Keratinocyte (primary cell): ENCODE measurements around the gene FHL3. TPM values are rescaled to one million over a fixed set of nuclear protein-coding genes. Genes with fewer than 3 reads are reported as not detected.

Experiments used
- DNase-seq: peaks from one replicate; pipeline ENCODE4 v3.0.0-alpha.2; 2011; ENCODE audit warnings: low read depth, missing footprints, low spot score
- FAIRE-seq: peaks from 2 replicates; lab custom pipeline; 2011; peaks lifted over from hg19 to GRCh38; lab: Jason Lieb, UNC
- H2AFZ ChIP-seq: 2 replicates; pipeline ENCODE4 v1.6.0; 2012; ENCODE audit warnings: low read length, control low read depth, inconsistent platforms; ENCODE audit not compliant: control insufficient read depth
- H3K27ac ChIP-seq: 2 replicates; pipeline ENCODE4 v1.5.1; 2011; ENCODE audit warnings: low read length; ENCODE audit not compliant: control insufficient read depth, insufficient read depth
- H3K27me3 ChIP-seq: 3 replicates; pipeline ENCODE4 v1.6.0; 2011; ENCODE audit warnings: low read length; ENCODE audit not compliant: control insufficient read depth, insufficient read depth; ENCODE audit errors: extremely low read depth
- H3K36me3 ChIP-seq, 2 experiments: 2 replicates in 1 of 2; 3 replicates in 1 of 2; pipeline ENCODE4 v1.5.1; 2011; ENCODE audit warnings: low read length in 2 of 2, mild to moderate bottlenecking in 1 of 2; ENCODE audit not compliant: control insufficient read depth in 2 of 2, insufficient read depth in 2 of 2; ENCODE audit errors: extremely low read depth in 1 of 2
- H3K4me1 ChIP-seq: 3 replicates; pipeline ENCODE4 v1.5.1; 2011; ENCODE audit warnings: low read length; ENCODE audit not compliant: control insufficient read depth, insufficient read depth; ENCODE audit errors: extremely low read depth
- H3K4me2 ChIP-seq: 3 replicates; pipeline ENCODE4 v1.6.0; 2011; ENCODE audit warnings: low read depth, low read length; ENCODE audit not compliant: control insufficient read depth, insufficient read depth; ENCODE audit errors: extremely low read depth
- H3K4me3 ChIP-seq, 3 experiments: fragments of 200-600 bp in 1 of 3; sonication (generic) in 1 of 3; 2 replicates in 2 of 3; 3 replicates in 1 of 3; pipeline ENCODE4 v1.5.1; 2011 to 2016; ENCODE audit warnings: low read length in 3 of 3, mild to moderate bottlenecking in 3 of 3, control low read depth in 2 of 3, inconsistent platforms in 1 of 3, low read depth in 1 of 3, mixed read lengths in 1 of 3, mixed run types in 1 of 3, moderate library complexity in 1 of 3; ENCODE audit not compliant: control insufficient read depth in 2 of 3, insufficient read depth in 2 of 3; ENCODE audit errors: extremely low read depth in 1 of 3
- H3K79me2 ChIP-seq: 2 replicates; pipeline ENCODE4 v1.6.0; 2012; ENCODE audit warnings: low read length; ENCODE audit not compliant: control insufficient read depth, insufficient read depth
- H3K9ac ChIP-seq: 3 replicates; pipeline ENCODE4 v1.6.0; 2011; ENCODE audit warnings: low read length; ENCODE audit not compliant: control insufficient read depth, insufficient read depth; ENCODE audit errors: extremely low read depth
- H3K9me1 ChIP-seq: 3 replicates; pipeline ENCODE4 v1.6.0; 2011; ENCODE audit warnings: low read length; ENCODE audit not compliant: control insufficient read depth, insufficient read depth; ENCODE audit errors: extremely low read depth
- H3K9me3 ChIP-seq: 2 replicates; pipeline ENCODE4 v1.5.1; 2012; ENCODE audit warnings: low read depth, low read length; ENCODE audit not compliant: control insufficient read depth
- H4K20me1 ChIP-seq: 3 replicates; pipeline ENCODE4 v1.6.0; 2011; ENCODE audit warnings: low read length; ENCODE audit not compliant: control insufficient read depth, insufficient read depth; ENCODE audit errors: extremely low read depth
- EZH2 ChIP-seq: IDR thresholded peaks from one replicate; pipeline ENCODE4 v1.6.1; 2012; ENCODE audit warnings: inconsistent platforms, mild to moderate bottlenecking, low read length, moderate library complexity
- dilution Hi-C: fragments of 300-500 bp; cut with MboI; formaldehyde crosslinking; loops from one replicate; pipeline ENCODE4 v1.7.0; 2020; ENCODE audit warnings: low sequenced_read_pairs; ENCODE audit not compliant: extremely low pct_ligation_motif_present
- polyA plus RNA-seq, 5 experiments: library from polyadenylated mRNA; depleted of rRNA in 3 of 5; stranded (reverse) in 3 of 5; stranded (forward) in 1 of 5; unstranded in 1 of 5; fragments of >200 nt; gene quantifications; 1 replicate in 1 of 5; 2 replicates in 3 of 5; 3 replicates in 1 of 5; pipeline versions ENCODE4 v1.2.1 to v1.2.3, GENCODE V29; 2011 to 2012; ENCODE audit warnings: missing spikeins in 2 of 5, low read depth in 1 of 5, low replicate concordance in 1 of 5
- TF ChIP-seq, protein P1 (sequence below), 3 experiments: IDR thresholded peaks in 1 of 3; conservative IDR thresholded peaks in 1 of 3; optimal IDR thresholded peaks in 1 of 3; 2 replicates in 2 of 3; 3 replicates in 1 of 3; pipeline versions ENCODE3 to v1.5.1; 2011; ENCODE audit warnings: low read length in 3 of 3, mild to moderate bottlenecking in 3 of 3, moderate library complexity in 2 of 3, control low read depth in 1 of 3, inconsistent platforms in 1 of 3; ENCODE audit not compliant: insufficient read depth in 2 of 3; ENCODE audit errors: extremely low read depth in 1 of 3

The FHL3 gene
- polyA plus RNA-seq, 1 donor (not counting 4 experiments of a cell fraction or from before 2014, with no cell fraction given) = 5.1 TPM

DNA sequence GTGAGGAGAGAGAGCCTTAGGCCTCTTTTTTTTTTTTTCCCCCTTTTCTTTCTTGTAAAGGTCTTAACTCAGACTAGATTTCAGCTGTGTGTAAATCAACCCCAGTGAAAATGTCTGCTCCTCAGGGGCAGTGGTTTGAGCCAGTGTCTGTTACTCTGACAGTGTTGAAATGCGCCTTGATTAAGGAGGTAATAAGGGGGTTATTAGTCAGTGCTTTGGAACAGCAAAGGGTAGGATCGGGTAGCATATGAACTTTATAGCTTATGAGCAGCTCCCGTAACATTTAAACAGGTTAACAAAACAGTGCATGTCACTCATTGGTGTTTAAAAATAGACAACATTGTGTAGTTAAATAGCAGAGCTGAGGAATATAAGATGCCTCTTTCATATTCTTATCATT lies 17.5 kb upstream of the FHL3 start:
- H3K9me3 ChIP-seq = no peaks in the 10 kb centered on the region
- peaks cover 4% of the 10 kb centered on the region for H4K20me1 ChIP-seq
- peaks cover 21 to 33% of the 10 kb centered on the region in 2 experiments for H3K36me3 ChIP-seq
- no peak overlapping the region for H2AFZ ChIP-seq
- DNase-seq (no peak), FAIRE-seq (no peak)
- peaks cover 6% of the 10 kb centered on the region for H3K79me2 ChIP-seq
- H3K9ac ChIP-seq = no peak overlapping the region
- H3K9me1 ChIP-seq = no peaks in the 10 kb centered on the region
- no peak for TF ChIP-seq EZH2
- TF ChIP-seq, protein P1, sequence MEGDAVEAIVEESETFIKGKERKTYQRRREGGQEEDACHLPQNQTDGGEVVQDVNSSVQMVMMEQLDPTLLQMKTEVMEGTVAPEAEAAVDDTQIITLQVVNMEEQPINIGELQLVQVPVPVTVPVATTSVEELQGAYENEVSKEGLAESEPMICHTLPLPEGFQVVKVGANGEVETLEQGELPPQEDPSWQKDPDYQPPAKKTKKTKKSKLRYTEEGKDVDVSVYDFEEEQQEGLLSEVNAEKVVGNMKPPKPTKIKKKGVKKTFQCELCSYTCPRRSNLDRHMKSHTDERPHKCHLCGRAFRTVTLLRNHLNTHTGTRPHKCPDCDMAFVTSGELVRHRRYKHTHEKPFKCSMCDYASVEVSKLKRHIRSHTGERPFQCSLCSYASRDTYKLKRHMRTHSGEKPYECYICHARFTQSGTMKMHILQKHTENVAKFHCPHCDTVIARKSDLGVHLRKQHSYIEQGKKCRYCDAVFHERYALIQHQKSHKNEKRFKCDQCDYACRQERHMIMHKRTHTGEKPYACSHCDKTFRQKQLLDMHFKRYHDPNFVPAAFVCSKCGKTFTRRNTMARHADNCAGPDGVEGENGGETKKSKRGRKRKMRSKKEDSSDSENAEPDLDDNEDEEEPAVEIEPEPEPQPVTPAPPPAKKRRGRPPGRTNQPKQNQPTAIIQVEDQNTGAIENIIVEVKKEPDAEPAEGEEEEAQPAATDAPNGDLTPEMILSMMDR (optimal IDR thresholded peaks at IDR 0.05 in 1 of 3, IDR thresholded peaks at IDR 0.05 in 1 of 3, conservative IDR thresholded peaks at IDR 0.05 in 1 of 3; ENCODE audit: extremely low read depth in 1 of 3, insufficient read depth in 2 of 3, low read length in 3 of 3) = no peak
- H3K4me3 ChIP-seq = no peak overlapping the region
- H3K27ac ChIP-seq = no peak overlapping the region
- dilution Hi-C loops = no loop called here
- H3K4me2 ChIP-seq = no peak overlapping the region
- peaks cover 32% of the 10 kb centered on the region for H3K4me1 ChIP-seq
- no peaks in the 10 kb centered on the region for H3K27me3 ChIP-seq

DNA sequence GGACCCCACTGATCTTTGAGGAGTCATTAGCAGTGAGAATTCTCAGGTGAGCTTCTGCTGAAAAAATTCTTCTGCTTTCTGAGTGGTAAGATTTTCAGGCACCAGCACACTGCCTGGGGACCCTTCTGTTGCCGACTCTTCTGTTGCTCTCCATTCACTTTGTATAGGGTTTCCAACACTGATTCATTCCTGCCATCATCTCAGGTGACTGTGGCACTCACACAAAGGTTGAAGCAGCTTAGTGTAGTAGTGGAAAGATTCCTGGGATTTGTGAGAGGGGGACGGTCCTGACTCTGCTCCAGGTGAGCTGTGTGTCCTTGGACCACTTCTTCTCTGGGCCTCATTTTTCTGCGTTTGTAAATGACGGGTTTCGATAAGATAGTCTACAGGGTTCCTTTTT lies 16.7 kb upstream of the FHL3 start:
- H2AFZ ChIP-seq = no peak overlapping the region
- H3K4me2 ChIP-seq = no peak overlapping the region
- dilution Hi-C loops = no loop called here
- H3K4me1 ChIP-seq = peaks cover 25% of the 10 kb centered on the region
- no peak for TF ChIP-seq EZH2
- TF ChIP-seq, protein P1 (optimal IDR thresholded peaks at IDR 0.05 in 1 of 3, IDR thresholded peaks at IDR 0.05 in 1 of 3, conservative IDR thresholded peaks at IDR 0.05 in 1 of 3; ENCODE audit: extremely low read depth in 1 of 3, insufficient read depth in 2 of 3, low read length in 3 of 3) = no peak
- H3K9me1 ChIP-seq = no peaks in the 10 kb centered on the region
- DNase-seq (no peak), FAIRE-seq (no peak)
- H3K9ac ChIP-seq = no peak overlapping the region
- H3K27me3 ChIP-seq = no peaks in the 10 kb centered on the region
- H3K79me2 ChIP-seq = peaks cover 10% of the 10 kb centered on the region
- peaks cover 21 to 35% of the 10 kb centered on the region in 2 experiments for H3K36me3 ChIP-seq
- H4K20me1 ChIP-seq = no peaks in the 10 kb centered on the region
- no peaks in the 10 kb centered on the region for H3K9me3 ChIP-seq
- no peak overlapping the region for H3K4me3 ChIP-seq
- no peak overlapping the region for H3K27ac ChIP-seq
